HG02840 (cell line): ENCODE measurements around the gene NAT14.

ENCODE experiments used
- ATAC-seq: cut with Tn5 transposase; IDR thresholded peaks from one replicate; pipeline ENCODE4 v1.9.1; 2021; ENCODE audit warnings: mild to moderate bottlenecking, moderate library complexity, moderate number of reproducible peaks; ENCODE audit not compliant: unreplicated experiment, low FRiP score

NAT14 gene

DNA sequence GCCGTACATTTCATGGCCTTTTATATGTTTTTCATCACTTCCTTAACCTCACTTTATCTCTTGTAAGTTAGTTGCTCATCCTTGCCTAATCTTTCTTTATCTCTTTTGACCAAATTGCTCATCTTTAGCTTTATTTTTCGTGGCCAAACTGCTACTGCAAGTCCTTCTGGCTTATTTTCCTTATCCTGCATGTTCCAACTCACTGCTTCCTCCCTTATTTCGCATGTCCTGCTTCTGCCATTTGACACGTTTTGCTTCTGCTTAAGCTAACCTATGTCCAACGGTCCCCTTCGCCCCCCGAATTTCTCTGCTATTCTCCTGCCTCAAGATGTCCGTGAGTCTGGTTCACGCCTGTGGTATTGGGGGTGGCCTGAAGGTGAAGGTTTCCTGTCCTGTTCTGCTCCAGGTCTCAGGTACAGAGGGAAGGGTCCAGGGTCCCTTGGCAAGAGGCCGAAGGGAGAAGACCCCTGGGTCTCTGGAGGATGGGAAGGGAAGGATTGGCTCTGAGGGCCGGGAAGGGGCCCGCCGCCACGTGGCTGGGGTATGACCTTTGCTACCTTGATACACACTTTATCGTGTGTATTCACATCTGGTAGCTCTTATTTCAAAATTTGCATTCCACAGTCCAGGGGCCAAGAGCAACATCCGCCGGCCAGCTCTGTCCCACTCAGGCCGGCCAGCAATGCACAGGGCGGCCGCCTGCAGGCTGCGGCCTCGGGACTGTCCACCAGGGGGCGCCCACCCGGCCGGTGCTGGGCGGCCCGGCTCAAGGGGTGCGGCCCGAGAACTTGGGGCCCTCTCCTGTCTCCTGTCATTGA is 17.5 kb upstream of the NAT14 start:
- no peak for ATAC-seq

DNA sequence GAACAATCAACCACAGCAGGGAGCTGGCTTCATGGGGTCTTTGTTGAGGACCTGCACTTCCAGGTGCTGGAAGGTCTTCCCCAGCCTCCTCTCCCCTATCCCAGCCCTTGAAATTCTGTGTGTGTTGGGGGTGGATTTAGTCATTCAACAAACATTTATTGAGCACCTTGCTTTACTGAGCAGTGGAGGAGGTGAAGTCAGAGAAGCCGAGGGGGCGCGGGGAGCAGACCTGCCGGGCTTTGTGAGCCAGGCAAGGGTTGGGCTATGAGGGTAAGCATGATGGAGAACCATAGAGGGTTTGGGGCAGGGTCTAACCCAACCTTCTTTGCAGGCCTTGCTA is 17.0 kb upstream of the NAT14 start:
- ATAC-seq = no peak

DNA sequence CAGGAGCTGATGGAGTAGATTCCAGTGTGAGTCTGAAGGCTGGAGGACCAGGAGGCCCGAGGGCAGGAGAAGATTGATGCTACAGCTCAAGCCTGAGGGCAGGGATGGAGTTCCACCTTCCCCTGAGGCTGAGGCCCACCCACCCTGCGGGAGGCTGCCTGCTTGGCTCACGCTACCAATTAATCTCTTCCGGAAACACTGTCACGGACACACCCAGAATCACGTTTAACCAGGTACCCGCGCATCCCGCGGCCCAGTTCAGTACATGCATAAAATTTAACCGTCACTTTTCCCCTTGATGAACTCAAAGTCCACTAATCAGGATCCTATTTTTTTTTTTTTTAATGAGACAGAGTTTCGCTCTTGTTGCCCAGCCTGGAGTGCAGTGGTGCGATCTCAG is 13.7 kb upstream of the NAT14 start:
- ATAC-seq = no peak

DNA sequence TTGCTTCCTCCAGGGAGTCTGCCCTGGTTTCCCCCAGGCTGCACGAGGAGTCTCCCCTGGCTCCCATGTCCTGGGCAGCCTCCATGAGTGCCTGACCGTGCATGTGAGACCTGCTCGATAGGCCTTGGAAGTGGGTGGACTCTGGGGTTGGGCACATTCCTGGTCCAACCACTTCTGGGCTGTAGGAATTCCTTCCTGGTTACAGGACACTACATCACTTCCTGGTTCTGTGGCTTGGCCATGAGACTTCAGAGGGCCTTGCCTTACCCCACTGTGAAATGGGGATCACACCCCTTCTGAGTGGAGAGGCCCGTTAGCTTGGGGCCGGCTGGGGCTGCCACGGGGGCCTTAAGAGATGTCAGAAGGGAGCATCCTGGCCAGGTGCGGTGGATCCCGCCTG is 12.5 kb upstream of the NAT14 start:
- no peak for ATAC-seq

DNA sequence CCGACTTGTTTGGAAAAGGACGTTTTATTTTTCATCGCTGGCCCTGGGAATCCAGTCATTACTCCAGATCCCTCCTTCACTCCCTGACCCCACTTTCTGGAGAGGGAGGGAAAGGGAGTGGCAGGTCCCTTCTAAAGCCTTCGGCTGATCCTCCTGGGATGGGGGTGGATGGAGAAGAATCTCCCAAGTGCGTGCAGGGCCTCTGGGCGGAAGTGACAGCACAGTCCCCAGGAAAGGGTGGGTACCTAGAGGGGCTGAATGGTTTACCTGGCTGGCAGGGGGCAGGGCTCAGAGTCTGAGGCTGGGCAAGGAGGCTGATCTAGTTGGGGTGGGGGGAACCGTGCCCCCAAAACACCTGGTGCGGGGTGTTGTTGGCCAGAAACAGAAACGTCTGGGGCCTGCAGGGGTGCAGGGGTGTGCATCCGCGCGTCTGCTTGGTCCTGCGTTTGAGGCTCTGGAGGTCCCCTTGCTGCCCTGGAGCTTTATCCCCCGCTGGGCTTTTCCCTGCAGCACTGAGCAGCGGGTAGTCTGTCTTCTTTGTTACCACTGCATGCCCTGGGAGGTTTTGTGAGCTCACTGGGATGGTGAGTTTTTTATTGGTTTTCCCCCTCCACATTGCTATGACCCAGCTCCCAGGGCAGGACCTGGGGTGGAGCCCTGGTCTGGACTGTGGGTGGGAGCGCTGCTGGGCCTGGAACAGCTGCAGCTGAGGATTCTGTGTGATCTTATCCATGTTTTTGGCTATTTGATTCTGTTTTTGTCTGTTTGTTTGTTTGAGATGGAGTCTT is 11.6 kb upstream of the NAT14 start:
- no peak for ATAC-seq

DNA sequence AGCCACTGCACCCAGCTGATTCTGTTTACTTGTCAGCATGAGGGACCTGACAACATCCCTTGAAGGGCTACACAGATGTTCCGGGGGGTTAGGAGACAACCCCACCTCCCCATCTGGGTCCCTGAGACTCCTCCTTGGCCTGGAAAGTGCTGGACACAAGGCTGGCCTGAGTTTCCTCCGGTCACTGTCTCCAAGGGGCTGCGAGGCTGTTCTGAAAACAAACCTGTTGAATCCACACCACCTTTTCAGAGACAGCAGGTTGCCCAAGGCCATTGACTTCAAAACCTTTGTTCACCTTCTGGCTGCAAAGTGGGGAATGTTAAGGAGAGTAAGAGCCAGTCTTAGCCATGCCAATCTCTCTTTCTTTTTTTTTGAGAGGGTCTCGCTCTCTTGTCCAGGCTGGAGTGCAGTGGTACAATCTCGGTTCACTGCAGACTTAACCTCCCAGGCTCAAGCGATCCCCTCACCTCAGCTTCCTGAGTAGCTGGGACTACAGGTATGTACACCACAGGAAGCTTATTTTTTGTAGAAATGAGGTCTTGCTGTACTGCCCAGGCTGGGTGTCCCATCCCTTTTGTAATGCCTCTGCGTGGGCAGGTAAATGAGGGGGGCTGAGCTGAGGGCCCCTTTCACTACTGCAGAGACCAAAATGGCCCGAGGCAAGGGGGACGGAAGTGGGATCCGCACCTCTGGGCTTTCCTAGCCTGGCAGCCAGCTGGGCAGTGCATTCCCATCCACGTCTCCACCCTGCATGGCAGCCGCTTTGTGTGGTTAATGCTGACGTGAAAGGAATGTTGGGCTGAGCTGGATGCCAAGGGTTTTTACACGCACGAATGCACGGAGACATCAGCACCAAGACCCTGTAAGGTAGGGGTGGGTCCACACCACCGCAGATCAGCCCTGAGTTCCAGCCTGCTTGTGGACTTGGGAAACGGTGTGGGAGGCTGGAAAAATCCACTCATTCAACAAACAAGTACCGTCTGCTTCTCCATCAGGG is 10.4 kb upstream of the NAT14 start:
- no peak for ATAC-seq

DNA sequence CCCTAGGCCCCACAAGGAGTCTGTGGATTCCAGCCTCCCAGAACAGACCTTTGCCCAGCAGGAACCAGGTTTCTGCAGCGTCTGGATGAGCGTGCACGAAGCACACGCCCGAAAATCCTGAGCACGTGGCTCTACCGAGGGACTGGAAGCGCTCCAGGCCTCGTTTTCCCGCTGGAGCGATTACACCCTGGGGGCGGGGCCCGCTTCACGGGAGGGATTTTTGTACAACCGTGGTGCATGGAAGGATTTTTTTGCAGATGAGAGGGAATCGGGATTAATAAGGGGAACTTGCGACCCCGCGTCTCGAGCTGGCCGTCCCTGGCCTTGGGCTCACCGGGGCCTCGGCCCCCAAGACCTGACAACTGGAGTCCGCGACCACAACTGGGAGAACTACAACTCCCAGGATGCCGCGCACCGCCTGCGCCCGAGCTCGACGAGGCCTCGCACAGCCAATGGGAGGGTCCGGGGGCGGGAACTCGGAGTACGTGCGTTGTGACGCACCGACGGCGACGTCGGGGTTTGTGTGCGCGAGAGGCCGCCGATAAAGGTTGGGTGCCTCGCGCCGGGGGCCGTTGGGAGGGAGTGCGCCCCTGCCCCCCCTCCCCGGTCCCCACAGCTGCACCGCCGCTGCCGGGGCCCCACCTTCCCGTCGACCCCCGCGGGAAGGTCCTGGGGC is 8.8 kb upstream of the NAT14 start, which contains the start of gene ZNF628:
ZNF628 (plus strand) TSS at position 518 of the 676 bp plus-strand sequence. CDS start 3,294 bp downstream, outside the sequence.
- peak; percentile 91 for ATAC-seq

DNA sequence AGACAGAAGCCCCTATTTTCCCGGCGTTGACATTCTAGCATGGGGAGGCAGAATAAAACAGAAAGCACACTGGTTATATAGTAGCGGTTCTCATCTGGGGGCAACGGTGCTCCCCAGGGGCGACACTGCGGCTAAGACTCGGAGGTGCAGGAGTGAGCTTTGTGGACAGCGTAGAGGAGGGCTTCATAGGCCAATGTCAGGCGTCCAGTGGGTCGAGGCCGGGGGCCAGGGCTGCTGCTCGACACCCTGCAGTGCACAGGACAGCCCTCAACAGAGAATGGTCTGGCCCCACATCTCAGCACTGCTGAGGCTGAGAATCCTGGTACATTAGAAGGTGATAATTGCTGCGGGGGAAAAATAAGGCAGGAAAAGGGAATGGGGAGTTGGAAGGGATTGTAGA is 7.1 kb upstream of the NAT14 start:
- ATAC-seq = no peak

DNA sequence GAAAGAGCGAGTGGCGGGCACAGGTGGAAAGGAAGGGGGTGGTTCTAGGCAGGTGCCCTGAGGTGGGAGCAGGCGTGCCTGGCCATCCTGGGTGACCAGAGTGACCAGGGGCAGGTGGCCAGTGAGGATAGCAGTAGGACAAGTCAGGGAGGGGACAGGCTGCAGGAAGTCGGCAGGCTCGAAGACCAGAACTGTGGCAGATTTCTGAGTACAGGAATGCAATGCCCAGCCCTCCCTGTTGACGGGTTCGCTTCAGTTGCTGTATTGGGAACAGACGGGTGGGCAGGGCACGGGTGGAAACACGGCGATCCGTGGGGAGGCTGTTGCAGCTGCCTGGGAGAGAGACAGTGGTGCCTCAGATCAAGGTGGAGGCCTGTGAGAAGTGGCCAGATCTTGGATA is 6.6 kb upstream of the NAT14 start:
- no peak for ATAC-seq

DNA sequence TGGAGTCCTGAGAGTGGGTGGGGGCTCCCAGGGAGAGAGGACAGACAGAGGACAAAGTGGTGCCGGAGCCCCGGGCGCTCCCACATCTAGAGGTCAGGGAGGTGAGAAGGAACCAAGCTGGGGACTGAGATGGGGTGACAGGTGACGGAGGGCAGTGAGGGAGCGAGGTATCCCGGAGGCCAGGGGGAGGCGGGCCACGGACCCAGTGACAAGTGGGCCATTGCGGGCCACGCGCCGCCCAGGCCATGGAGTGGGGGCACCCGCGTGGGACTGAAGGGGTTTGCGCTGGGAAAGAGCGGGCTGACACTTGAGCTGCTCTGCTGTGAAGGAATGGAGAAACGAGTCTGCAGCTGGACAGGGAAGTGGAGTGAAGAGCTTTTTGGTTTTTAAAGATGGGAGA is 5.9 kb upstream of the NAT14 start:
- no peak for ATAC-seq

DNA sequence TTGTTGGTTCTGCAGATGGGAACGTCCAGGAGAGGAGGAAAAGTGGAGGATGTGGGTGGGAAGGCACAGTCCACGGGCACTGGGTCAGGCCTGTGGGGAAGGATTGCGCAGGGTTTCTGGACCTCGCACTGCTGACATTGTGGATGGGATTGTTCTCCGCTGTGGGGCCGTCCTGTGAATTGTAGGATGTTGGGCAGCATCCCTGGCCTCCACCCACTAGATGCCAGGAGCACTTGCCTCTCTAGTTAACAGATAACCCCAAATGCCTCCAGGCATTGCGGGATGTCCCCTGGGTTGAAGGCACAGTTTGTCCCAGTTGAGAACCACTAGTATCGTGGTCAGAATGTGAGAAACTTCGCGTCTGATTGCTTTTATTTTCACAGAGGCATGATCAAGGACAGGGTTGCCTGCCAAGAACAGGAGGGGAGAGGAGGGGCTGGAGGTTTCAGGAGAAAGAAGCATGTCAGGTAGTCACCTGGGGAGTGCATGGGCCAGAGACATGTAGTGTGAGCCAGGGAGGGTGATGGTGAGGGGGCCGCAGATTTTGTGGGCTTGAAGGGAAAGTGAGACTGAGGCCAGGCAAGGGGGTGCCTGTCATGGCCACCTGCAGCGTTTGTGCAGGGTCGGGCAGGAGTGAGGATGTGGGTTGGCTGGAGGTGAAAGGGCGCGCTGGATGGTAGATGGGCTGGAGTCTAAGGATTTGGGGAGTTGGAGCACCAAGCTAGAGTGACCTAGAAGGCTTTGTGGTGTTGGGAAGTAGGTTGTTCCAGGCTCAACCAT is 5.3 kb upstream of the NAT14 start:
- no peak for ATAC-seq

DNA sequence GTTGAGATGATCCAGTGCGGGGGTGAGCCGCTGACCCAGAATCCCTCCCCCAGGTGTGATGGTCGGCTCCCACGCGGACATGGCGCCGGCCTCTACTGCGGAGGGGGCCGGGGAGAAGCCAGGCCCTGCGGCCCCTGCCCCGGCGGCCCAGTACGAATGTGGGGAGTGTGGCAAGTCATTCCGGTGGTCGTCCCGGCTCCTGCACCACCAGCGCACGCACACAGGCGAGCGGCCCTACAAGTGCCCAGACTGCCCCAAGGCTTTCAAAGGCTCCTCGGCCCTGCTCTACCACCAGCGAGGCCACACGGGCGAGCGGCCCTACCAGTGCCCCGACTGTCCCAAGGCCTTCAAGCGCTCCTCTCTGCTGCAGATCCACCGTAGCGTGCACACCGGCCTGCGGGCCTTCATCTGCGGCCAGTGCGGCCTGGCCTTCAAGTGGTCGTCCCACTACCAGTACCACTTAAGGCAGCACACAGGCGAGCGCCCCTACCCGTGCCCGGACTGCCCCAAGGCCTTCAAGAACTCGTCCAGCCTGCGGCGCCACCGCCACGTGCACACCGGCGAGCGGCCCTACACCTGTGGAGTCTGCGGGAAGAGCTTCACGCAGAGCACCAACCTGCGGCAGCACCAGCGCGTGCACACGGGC is 3.7 kb upstream of the NAT14 start:
- no peak for ATAC-seq

DNA sequence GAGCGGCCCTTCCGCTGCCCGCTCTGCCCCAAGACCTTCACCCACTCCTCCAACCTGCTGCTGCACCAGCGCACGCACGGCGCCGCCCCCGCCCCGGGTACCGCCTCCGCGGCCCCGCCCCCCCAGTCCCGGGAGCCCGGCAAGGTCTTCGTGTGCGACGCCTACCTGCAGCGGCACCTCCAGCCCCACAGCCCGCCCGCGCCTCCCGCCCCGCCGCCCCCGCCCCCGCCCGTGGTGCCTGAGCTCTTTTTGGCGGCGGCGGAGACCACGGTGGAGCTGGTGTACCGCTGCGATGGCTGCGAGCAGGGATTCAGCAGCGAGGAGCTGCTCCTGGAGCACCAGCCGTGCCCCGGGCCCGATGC is 3.2 kb upstream of the NAT14 start:
- ATAC-seq = no peak

DNA sequence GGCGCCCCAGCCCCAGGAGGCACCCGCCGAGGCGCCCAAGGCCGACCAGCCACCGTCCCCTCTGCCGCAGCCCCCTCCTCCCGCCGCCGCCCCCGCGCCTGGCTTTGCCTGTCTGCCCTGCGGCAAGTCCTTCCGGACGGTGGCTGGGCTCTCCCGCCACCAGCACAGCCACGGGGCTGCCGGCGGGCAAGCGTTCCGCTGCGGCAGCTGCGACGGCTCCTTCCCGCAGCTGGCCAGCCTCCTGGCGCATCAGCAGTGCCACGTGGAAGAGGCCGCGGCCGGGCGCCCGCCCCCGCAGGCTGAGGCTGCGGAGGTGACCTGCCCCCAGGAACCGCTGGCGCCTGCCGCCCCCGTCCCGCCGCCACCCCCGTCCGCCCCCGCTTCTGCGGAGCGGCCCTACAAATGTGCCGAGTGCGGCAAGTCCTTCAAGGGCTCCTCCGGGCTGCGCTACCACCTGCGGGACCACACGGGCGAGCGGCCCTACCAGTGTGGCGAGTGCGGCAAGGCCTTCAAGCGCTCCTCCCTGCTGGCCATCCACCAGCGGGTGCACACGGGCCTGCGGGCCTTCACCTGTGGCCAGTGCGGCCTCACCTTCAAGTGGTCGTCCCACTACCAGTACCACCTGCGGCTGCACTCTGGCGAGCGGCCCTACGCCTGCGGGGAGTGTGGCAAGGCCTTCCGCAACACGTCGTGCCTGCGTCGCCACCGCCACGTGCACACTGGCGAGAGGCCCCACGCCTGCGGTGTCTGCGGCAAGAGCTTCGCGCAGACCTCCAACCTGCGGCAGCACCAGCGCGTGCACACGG is 2.6 kb upstream of the NAT14 start:
- ATAC-seq = no peak

DNA sequence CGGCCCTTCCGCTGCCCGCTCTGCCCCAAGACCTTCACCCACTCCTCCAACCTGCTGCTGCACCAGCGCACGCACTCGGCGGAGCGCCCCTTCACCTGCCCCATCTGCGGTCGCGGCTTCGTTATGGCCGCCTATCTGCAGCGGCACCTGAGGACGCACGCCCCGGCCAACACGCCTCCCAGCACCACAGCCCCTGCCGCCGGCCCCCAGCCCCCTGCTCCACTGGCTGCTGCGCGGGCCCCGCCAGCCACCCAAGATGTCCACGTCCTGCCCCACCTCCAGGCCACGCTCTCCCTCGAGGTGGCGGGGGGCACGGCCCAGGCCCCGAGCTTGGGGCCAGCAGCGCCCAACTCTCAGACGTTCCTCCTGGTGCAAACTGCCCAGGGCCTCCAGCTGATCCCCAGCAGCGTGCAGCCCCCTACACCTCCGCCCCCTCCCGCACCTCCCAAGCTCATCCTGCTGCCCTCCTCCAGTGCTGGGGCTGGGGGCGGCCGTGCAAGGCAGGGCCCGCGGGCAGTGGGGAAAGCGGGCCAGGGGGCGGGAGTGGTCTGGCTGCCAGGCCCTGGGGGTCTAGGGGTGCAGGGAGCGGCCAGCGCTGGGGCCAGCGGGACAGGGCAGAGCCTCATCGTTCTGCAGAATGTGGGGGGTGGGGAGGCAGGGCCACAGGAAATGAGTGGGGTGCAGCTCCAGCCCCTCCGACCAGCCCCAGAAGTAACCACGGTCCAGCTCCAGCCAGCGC is 1.9 kb upstream of the NAT14 start:
- ATAC-seq = no peak

DNA sequence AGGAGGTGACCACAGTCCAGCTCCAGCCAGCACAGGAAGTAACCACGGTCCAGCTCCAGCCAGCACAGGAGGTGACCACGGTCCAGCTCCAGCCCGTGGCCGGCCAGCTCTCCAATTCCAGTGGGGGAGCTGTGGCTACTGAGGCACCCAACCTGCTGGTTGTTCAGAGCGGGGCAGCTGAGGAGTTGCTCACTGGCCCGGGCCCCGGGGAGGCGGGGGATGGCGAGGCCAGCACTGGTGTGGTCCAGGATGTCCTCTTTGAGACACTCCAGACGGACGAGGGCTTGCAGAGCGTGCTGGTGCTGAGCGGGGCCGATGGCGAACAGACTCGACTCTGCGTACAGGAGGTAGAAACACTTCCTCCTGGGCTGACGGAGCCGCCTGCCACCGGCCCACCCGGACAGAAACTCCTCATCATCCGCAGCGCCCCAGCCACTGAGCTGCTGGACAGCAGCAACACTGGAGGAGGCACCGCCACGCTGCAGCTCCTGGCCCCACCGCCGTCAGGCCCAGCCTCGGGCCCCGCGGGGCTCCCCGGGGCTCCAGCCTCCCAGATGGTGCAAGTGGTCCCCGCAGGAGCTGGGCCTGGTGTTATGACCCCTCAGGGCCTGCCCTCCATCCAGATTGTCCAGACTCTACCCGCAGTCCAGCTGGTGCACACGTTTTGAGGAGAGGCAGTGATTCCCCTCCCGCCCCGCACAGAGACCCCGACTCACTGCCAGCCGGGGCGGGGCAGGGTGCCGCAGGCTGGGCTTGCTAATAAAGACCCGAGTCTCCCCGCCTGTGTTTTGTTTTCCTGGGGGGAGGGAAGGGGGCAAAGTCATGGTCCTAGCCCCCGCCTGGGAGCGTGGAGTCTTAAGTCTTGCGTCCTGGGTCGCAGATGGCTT is 1.0 kb upstream of the NAT14 start:
- ATAC-seq = no peak
